Trophoblast cell (in vitro differentiated cells and primary cell): ENCODE data around the gene PCDHGB5.
"Not testable (repeated sequence)": the region's sequence is repeated elsewhere in the genome, so short reads cannot be mapped to it uniquely, and the experiment has no call there.

ENCODE experiments used
- DNase-seq, 2 donors: peaks; one replicate each; pipeline ENCODE4 v3.0.0-alpha.2; 2016
- H2AFZ ChIP-seq: 2 replicates; pipeline ENCODE4 v1.6.1; 2013; ENCODE audit warnings: low read length, moderate library complexity, mild to moderate bottlenecking; ENCODE audit not compliant: insufficient read depth, poor library complexity
- H2AK5ac ChIP-seq: 2 replicates; pipeline ENCODE4 v1.6.1; 2013; ENCODE audit warnings: mild to moderate bottlenecking, low read length
- H2BK120ac ChIP-seq: 2 replicates; pipeline ENCODE4 v1.6.1; 2013; ENCODE audit warnings: low read length, mild to moderate bottlenecking, moderate library complexity; ENCODE audit not compliant: insufficient read depth, poor library complexity
- H2BK12ac ChIP-seq: 2 replicates; pipeline ENCODE4 v1.6.1; 2013; ENCODE audit warnings: mild to moderate bottlenecking, low read length, moderate library complexity
- H2BK5ac ChIP-seq: 2 replicates; pipeline ENCODE4 v1.6.1; 2013; ENCODE audit warnings: low read length, low read depth, moderate library complexity, mild to moderate bottlenecking; ENCODE audit not compliant: poor library complexity
- H3K14ac ChIP-seq: 2 replicates; pipeline ENCODE4 v1.6.1; 2013; ENCODE audit warnings: mild to moderate bottlenecking, low read length
- H3K18ac ChIP-seq: 2 replicates; pipeline ENCODE4 v1.6.1; 2013; ENCODE audit warnings: mild to moderate bottlenecking, low read length
- H3K23ac ChIP-seq: 2 replicates; pipeline ENCODE4 v1.6.1; 2013; ENCODE audit warnings: low read length
- H3K27ac ChIP-seq: 2 replicates; pipeline ENCODE4 v1.5.1; 2013; ENCODE audit warnings: low read depth, mild to moderate bottlenecking, inconsistent platforms, low read length, moderate library complexity
- H3K27me3 ChIP-seq: 2 replicates; pipeline ENCODE4 v1.6.1; 2013; ENCODE audit warnings: inconsistent platforms, mild to moderate bottlenecking, low read length, moderate library complexity; ENCODE audit not compliant: insufficient read depth
- H3K36me3 ChIP-seq, 2 experiments: 1 replicate in 1 of 2; 2 replicates in 1 of 2; pipeline ENCODE4 v1.6.1; 2013; ENCODE audit warnings: low read length in 2 of 2, mild to moderate bottlenecking in 2 of 2, moderate library complexity in 1 of 2; ENCODE audit not compliant: insufficient read depth in 2 of 2, control insufficient read depth in 1 of 2
- H3K4ac ChIP-seq: 2 replicates; pipeline ENCODE4 v1.6.1; 2013; ENCODE audit warnings: low read depth, mild to moderate bottlenecking, low read length, moderate library complexity
- H3K4me1 ChIP-seq, 2 experiments: 1 replicate in 1 of 2; 2 replicates in 1 of 2; pipeline ENCODE4 v1.6.1; 2013; ENCODE audit warnings: low read length in 2 of 2, mild to moderate bottlenecking in 2 of 2, moderate library complexity in 1 of 2; ENCODE audit not compliant: insufficient read depth in 2 of 2, control insufficient read depth in 1 of 2
- H3K4me2 ChIP-seq: 2 replicates; pipeline ENCODE4 v1.6.1; 2013; ENCODE audit warnings: inconsistent platforms, mild to moderate bottlenecking, low read length, moderate library complexity
- H3K4me3 ChIP-seq: 2 replicates; pipeline ENCODE4 v1.5.1; 2013; ENCODE audit warnings: mild to moderate bottlenecking, low read depth, low read length, inconsistent platforms
- H3K79me1 ChIP-seq: one replicate; pipeline ENCODE4 v1.6.1; 2013; ENCODE audit warnings: low read length
- H3K79me2 ChIP-seq: 2 replicates; pipeline ENCODE4 v1.6.1; 2013; ENCODE audit warnings: low read length, mild to moderate bottlenecking; ENCODE audit not compliant: control insufficient read depth, insufficient read depth, poor library complexity
- H3K9ac ChIP-seq: 2 replicates; pipeline ENCODE4 v1.6.1; 2013; ENCODE audit warnings: mild to moderate bottlenecking, low read length
- H3K9me3 ChIP-seq: 2 replicates; pipeline ENCODE4 v1.6.1; 2013; ENCODE audit warnings: low read depth, mild to moderate bottlenecking, control low read depth, inconsistent platforms, low read length; ENCODE audit not compliant: insufficient read depth
- H4K12ac ChIP-seq: 2 replicates; pipeline ENCODE4 v1.6.1; 2013; ENCODE audit warnings: low read depth, mild to moderate bottlenecking, low read length, moderate library complexity
- H4K8ac ChIP-seq: 2 replicates; pipeline ENCODE4 v1.6.1; 2013; ENCODE audit warnings: low read depth, mild to moderate bottlenecking, low read length, moderate library complexity
- H4K91ac ChIP-seq: one replicate; pipeline ENCODE4 v1.6.1; 2013; ENCODE audit warnings: low read depth, mild to moderate bottlenecking, low read length, moderate library complexity
- WGBS: extraction: QIAGEN DNeasy Blood & Tissue Kit; methylation state at CpG from one replicate; pipeline ENCODE4 v1.1.7; 2013; ENCODE audit warnings: missing lambda C conversion rate; ENCODE audit not compliant: insufficient read length, insufficient coverage; ENCODE audit errors: extremely low coverage; 5-methylcytosine and 5-hydroxymethylcytosine counted together

Gene PCDHGB5

DNA sequence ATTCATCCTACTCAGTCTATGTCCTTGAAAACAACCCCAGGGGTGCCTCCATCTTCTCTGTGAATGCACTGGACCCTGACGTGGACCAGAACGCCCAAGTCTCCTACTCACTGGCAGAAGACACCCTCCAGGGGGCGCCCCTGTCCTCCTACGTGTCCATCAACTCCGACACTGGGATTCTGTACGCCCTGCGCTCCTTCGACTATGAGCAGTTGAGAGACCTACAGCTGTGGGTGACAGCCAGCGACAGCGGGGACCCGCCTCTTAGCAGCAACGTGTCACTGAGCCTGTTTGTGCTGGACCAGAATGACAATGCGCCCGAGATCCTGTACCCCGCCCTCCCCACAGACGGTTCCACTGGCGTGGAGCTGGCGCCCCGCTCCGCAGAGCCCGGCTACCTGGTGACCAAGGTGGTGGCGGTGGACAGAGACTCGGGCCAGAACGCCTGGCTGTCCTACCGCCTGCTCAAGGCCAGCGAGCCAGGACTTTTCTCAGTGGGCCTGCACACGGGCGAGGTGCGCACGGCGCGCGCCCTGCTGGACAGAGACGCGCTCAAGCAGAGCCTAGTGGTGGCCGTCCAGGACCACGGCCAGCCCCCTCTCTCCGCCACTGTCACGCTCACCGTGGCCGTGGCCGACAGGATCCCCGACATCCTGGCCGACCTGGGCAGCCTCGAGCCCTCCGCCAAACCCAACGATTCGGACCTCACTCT, 22.1 kb upstream of the PCDHGB5 start:
- H3K4me1 ChIP-seq, H3K4me3 ChIP-seq, H3K27me3 ChIP-seq, H2AK5ac ChIP-seq, H2AFZ ChIP-seq, H4K91ac ChIP-seq, H3K36me3 ChIP-seq, H3K23ac ChIP-seq, H3K4me2 ChIP-seq, H3K79me1 ChIP-seq, H3K18ac ChIP-seq, H4K12ac ChIP-seq, H3K27ac ChIP-seq, H3K79me2 ChIP-seq, DNase-seq, H4K8ac ChIP-seq, H2BK5ac ChIP-seq, H2BK12ac ChIP-seq, H3K9ac ChIP-seq, H3K14ac ChIP-seq, H3K4ac ChIP-seq, H2BK120ac ChIP-seq: not testable (repeated sequence)
- WGBS, result no CpG with 5 or more reads among the region's 48 CpGs
- H3K9me3 ChIP-seq, result peaks cover 36% of the 10 kb centered on the region

DNA sequence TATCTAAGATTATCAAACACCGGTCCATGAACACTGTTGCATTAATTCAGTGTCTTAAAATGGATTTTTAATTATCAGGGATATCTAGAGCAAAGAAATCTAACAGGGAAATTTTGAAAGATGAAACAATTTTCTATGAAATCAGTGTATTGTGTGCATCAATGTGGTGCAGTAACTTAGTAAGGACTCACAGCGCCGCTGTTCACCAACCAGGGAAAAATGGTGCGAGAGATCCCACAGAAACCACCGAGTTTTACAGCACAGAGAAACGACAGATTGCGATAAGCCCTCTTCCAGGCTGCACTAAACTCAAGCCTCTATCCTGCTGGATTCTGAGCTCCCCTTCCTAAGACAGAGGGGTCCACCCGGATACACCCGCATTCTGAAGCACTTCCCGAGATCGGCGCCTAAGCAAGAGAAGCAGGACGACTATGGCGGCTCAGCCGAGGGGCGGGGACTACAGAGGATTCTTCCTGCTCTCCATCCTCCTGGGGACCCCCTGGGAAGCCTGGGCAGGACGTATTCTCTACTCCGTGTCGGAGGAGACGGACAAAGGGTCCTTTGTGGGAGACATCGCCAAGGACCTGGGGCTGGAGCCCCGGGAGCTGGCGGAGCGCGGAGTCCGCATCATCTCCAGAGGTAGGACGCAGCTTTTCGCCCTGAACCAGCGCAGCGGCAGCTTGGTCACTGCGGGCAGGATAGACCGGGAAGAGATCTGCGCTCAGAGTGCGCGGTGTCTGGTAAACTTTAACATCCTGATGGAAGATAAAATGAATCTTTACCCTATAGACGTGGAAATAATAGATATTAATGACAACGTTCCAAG, 15.1 kb upstream of the PCDHGB5 start, which contains the start of gene PCDHGA7:
TSS of gene PCDHGA7 (plus strand) at position 274 of the 826 bp plus-strand sequence. CDS start at position 432, 158 bp downstream.
- H3K27me3 ChIP-seq, result no peaks in the 10 kb centered on the region
- no peaks in the 10 kb centered on the region for H3K4me1 ChIP-seq
- H3K4ac ChIP-seq, result no peak within 1 kb of the TSS
- no peak within 1 kb of the TSS for H2BK5ac ChIP-seq
- H3K9ac ChIP-seq, result no peak within 1 kb of the TSS
- H3K18ac ChIP-seq, result no peak within 1 kb of the TSS
- DNase-seq, result peak in 1 of 2 donors; percentile 34
- H2BK12ac ChIP-seq, result no peak within 1 kb of the TSS
- no peaks in the 10 kb centered on the region for H3K36me3 ChIP-seq
- no peak within 1 kb of the TSS for H4K12ac ChIP-seq
- no peak within 1 kb of the TSS for H3K14ac ChIP-seq
- H3K4me2 ChIP-seq, result no peak within 1 kb of the TSS
- no peak within 1 kb of the TSS for H4K8ac ChIP-seq
- no peaks in the 10 kb centered on the region for H3K79me2 ChIP-seq
- H3K79me1 ChIP-seq, result no peaks in the 10 kb centered on the region
- no peak within 1 kb of the TSS for H2AFZ ChIP-seq
- WGBS, result no CpG with 5 or more reads among the region's 37 CpGs
- no peak within 1 kb of the TSS for H3K4me3 ChIP-seq
- no peak within 1 kb of the TSS for H3K23ac ChIP-seq
- H3K9me3 ChIP-seq, result peaks cover 20% of the 10 kb centered on the region
- H3K27ac ChIP-seq, result no peak within 1 kb of the TSS
- H4K91ac ChIP-seq, result no peak within 1 kb of the TSS
- H2BK120ac ChIP-seq, result no peak within 1 kb of the TSS
- H2AK5ac ChIP-seq, result no peak within 1 kb of the TSS

DNA sequence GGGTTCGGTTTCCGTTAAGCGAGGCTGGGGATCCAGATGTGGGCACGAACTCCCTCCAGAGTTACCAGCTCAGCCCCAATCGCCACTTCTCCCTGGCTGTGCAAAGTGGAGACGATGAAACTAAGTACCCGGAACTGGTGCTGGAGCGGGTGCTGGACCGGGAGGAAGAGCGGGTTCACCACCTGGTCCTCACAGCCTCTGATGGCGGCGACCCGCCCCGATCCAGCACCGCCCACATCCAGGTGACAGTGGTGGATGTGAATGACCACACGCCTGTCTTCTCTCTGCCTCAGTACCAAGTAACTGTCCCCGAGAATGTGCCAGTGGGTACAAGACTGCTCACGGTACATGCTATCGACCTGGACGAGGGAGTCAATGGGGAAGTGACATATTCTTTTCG, 14.4 kb upstream of the PCDHGB5 start:
- no peak overlapping the region for H3K4ac ChIP-seq

DNA sequence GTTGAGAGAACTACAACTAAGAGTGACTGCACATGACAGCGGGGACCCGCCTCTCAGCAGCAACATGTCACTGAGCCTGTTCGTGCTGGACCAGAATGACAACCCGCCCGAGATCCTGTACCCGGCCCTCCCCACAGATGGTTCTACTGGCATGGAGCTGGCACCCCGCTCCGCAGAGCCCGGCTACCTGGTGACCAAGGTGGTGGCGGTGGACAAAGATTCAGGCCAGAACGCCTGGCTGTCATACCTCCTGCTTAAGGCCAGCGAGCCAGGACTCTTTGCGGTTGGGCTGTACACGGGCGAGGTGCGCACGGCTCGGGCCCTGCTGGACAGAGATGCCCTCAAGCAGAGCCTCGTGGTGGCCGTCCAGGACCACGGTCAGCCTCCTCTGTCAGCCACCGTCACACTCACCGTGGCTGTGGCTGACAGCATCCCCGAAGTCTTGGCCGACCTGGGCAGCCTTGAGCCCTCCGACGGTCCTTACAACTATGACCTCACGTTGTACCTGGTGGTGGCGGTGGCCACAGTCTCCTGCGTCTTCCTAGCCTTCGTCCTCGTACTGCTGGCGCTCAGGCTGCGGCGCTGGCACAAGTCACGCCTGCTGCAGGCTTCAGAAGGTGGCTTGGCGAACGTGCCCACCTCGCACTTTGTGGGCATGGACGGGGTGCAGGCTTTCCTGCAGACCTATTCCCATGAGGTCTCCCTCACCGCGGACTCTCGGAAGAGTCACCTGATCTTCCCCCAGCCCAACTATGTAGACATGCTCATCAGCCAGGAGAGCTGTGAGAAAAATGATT, 13.1 kb upstream of the PCDHGB5 start:
- Histone ChIP-seq H2BK120ac (no peak overlapping the region), H3K9me3 (peaks cover 34% of the 10 kb centered on the region), H3K4me2 (no peak overlapping the region), H3K18ac (no peak overlapping the region), H4K8ac (no peak overlapping the region), H3K9ac (no peak overlapping the region), H2AK5ac (no peak overlapping the region), H3K14ac (no peak overlapping the region), H2BK5ac (no peak overlapping the region), H3K4ac (no peak overlapping the region), H3K27me3 (no peaks in the 10 kb centered on the region), H4K91ac (no peak overlapping the region), H3K27ac (no peak overlapping the region), H3K4me3 (no peak overlapping the region), H3K4me1 (no peaks in the 10 kb centered on the region), H2BK12ac (no peak overlapping the region), H4K12ac (no peak overlapping the region), H3K79me2 (no peaks in the 10 kb centered on the region), H3K79me1 (no peaks in the 10 kb centered on the region), H3K36me3 (peaks cover 6 to 9% of the 10 kb centered on the region in 2 experiments), H2AFZ (no peak overlapping the region), H3K23ac (no peak overlapping the region)
- DNase-seq, result no peak
- no CpG with 5 or more reads among the region's 43 CpGs for WGBS

More for the DNA sequence above, 14.4 kb upstream of the PCDHGB5 start:
- Histone ChIP-seq H3K36me3 (peaks cover 0 to under 1% of the 10 kb centered on the region in 2 experiments), H4K12ac (no peak overlapping the region), H2AK5ac (no peak overlapping the region), H4K8ac (no peak overlapping the region), H3K14ac (no peak overlapping the region), H3K9ac (no peak overlapping the region), H3K18ac (no peak overlapping the region), H3K4me1 (no peaks in the 10 kb centered on the region), H3K9me3 (peaks cover 23% of the 10 kb centered on the region), H2BK5ac (no peak overlapping the region), H2BK120ac (no peak overlapping the region), H3K79me1 (no peaks in the 10 kb centered on the region), H2BK12ac (no peak overlapping the region), H3K4me3 (no peak overlapping the region), H3K4me2 (no peak overlapping the region), H3K27me3 (no peaks in the 10 kb centered on the region), H3K23ac (no peak overlapping the region), H4K91ac (no peak overlapping the region), H2AFZ (no peak overlapping the region), H3K79me2 (no peaks in the 10 kb centered on the region), H3K27ac (no peak overlapping the region)
- no peak for DNase-seq
- no CpG with 5 or more reads among the region's 21 CpGs for whole genome bisulfite sequencing
